H9 (cell line): ENCODE results near the gene AMH. TPM values are rescaled to one million over a fixed set of nuclear protein-coding genes. Genes with fewer than 3 reads are reported as not detected.

Source experiments
- DNase-seq: peaks from one replicate; pipeline ENCODE4 v3.0.0-alpha.2; 2017
- H2AFZ ChIP-seq: one replicate; pipeline ENCODE4 v1.6.1; 2013; ENCODE audit warnings: mild to moderate bottlenecking, low read length, control low read depth, moderate library complexity
- H2AK5ac ChIP-seq: 2 replicates; pipeline ENCODE4 v1.6.1; 2013; ENCODE audit warnings: low read length, control low read depth, mixed read lengths; ENCODE audit not compliant: insufficient read length
- H2BK120ac ChIP-seq: one replicate; pipeline ENCODE4 v1.6.1; 2013; ENCODE audit warnings: low read depth, mild to moderate bottlenecking, low read length, control low read depth, inconsistent platforms; ENCODE audit not compliant: poor library complexity, severe bottlenecking
- H2BK12ac ChIP-seq: 2 replicates; pipeline ENCODE4 v1.6.1; 2013; ENCODE audit warnings: low read length, control low read depth, mixed read lengths, low read depth; ENCODE audit not compliant: insufficient read length
- H2BK15ac ChIP-seq: 2 replicates; pipeline ENCODE4 v1.6.1; 2013; ENCODE audit warnings: low read depth, low read length, control low read depth
- H2BK20ac ChIP-seq: one replicate; pipeline ENCODE4 v1.6.1; 2013; ENCODE audit warnings: low read depth, mild to moderate bottlenecking, low read length, control low read depth, inconsistent platforms; ENCODE audit not compliant: poor library complexity, severe bottlenecking
- H2BK5ac ChIP-seq: 2 replicates; pipeline ENCODE4 v1.6.1; 2013; ENCODE audit warnings: low read length, control low read depth, mixed read lengths; ENCODE audit not compliant: insufficient read length
- H3K14ac ChIP-seq: 2 replicates; pipeline ENCODE4 v1.6.1; 2013; ENCODE audit warnings: low read length, control low read depth; ENCODE audit not compliant: insufficient read depth
- H3K18ac ChIP-seq: 2 replicates; pipeline ENCODE4 v1.6.1; 2013; ENCODE audit warnings: low read depth, mild to moderate bottlenecking, mixed read lengths, low read length, control low read depth; ENCODE audit not compliant: insufficient read length
- H3K23ac ChIP-seq: 2 replicates; pipeline ENCODE4 v1.6.1; 2013; ENCODE audit warnings: low read length, control low read depth, mixed read lengths, low read depth; ENCODE audit not compliant: insufficient read length
- H3K23me2 ChIP-seq: 2 replicates; pipeline ENCODE4 v1.6.1; 2013; ENCODE audit warnings: low read depth, mild to moderate bottlenecking, mixed read lengths, low read length, control low read depth; ENCODE audit not compliant: insufficient read length, poor library complexity, severe bottlenecking
- H3K27ac ChIP-seq: 2 replicates; pipeline ENCODE4 v1.5.1; 2013; ENCODE audit warnings: low read length, control low read depth, mixed read lengths, low read depth; ENCODE audit not compliant: insufficient read length
- H3K27me3 ChIP-seq: 2 replicates; pipeline ENCODE4 v1.6.1; 2013; ENCODE audit warnings: low read length, control low read depth, inconsistent platforms; ENCODE audit not compliant: insufficient read depth
- H3K4ac ChIP-seq: 2 replicates; pipeline ENCODE4 v1.6.1; 2013; ENCODE audit warnings: low read depth, mild to moderate bottlenecking, control low read depth, inconsistent platforms, low read length, moderate library complexity
- H3K4me1 ChIP-seq: 2 replicates; pipeline ENCODE4 v1.6.1; 2013; ENCODE audit warnings: low read length, control low read depth, inconsistent platforms; ENCODE audit not compliant: insufficient read depth
- H3K4me2 ChIP-seq: 2 replicates; pipeline ENCODE4 v1.6.1; 2013; ENCODE audit warnings: low read length, control low read depth, mixed read lengths; ENCODE audit not compliant: insufficient read length, insufficient read depth
- H3K56ac ChIP-seq: 2 replicates; pipeline ENCODE4 v1.6.1; 2013; ENCODE audit warnings: low read depth, mild to moderate bottlenecking, mixed read lengths, low read length, control low read depth; ENCODE audit not compliant: insufficient read length
- H3K79me1 ChIP-seq: 2 replicates; pipeline ENCODE4 v1.6.1; 2013; ENCODE audit warnings: low read depth, mild to moderate bottlenecking, moderate library complexity, low read length, control low read depth, inconsistent platforms; ENCODE audit not compliant: insufficient read depth, poor library complexity, severe bottlenecking
- H3K79me2 ChIP-seq: 2 replicates; pipeline ENCODE4 v1.6.1; 2013; ENCODE audit warnings: low read length, control low read depth, inconsistent platforms; ENCODE audit not compliant: insufficient read depth
- H3K9ac ChIP-seq: 2 replicates; pipeline ENCODE4 v1.6.1; 2013; ENCODE audit warnings: low read length, control low read depth, mixed read lengths; ENCODE audit not compliant: insufficient read length; ENCODE audit errors: extremely low read depth
- H3K9me3 ChIP-seq: one replicate; pipeline ENCODE4 v1.6.1; 2013; ENCODE audit warnings: low read depth, low read length, inconsistent platforms; ENCODE audit not compliant: control insufficient read depth
- H3T11ph ChIP-seq: one replicate; pipeline ENCODE4 v1.6.1; 2013; ENCODE audit warnings: mild to moderate bottlenecking, low read length, control low read depth, inconsistent platforms
- H4K20me1 ChIP-seq: one replicate; pipeline ENCODE4 v1.6.1; 2013; ENCODE audit not compliant: control insufficient read depth, insufficient read length, insufficient read depth
- H4K5ac ChIP-seq: 2 replicates; pipeline ENCODE4 v1.6.1; 2013; ENCODE audit warnings: low read depth, mild to moderate bottlenecking, mixed read lengths, low read length, control low read depth; ENCODE audit not compliant: insufficient read length
- H4K8ac ChIP-seq: replicated peaks from 2 replicates; pipeline ENCODE4 v1.6.1; 2013; ENCODE audit warnings: low read length, control low read depth, mixed read lengths, low read depth; ENCODE audit not compliant: insufficient read length
- H4K91ac ChIP-seq: 2 replicates; pipeline ENCODE4 v1.6.1; 2013; ENCODE audit warnings: low read depth, mild to moderate bottlenecking, moderate library complexity, mixed read lengths, low read length, control low read depth; ENCODE audit not compliant: insufficient read length
- H3K27ac Mint-ChIP-seq, 3 experiments: 2 replicates in 2 of 3; 3 replicates in 1 of 3; pipeline ENCODE4 v1.8.0; 2020 to 2021; ENCODE audit warnings: mixed read lengths in 3 of 3, mild to moderate bottlenecking in 1 of 3, moderate library complexity in 1 of 3
- H3K27me3 Mint-ChIP-seq: 2 replicates; pipeline ENCODE4 v1.8.0; 2021; ENCODE audit warnings: low read depth, mild to moderate bottlenecking, moderate library complexity, mixed read lengths
- H3K36me3 Mint-ChIP-seq, 3 experiments: 2 replicates in 2 of 3; 3 replicates in 1 of 3; pipeline ENCODE4 v1.8.0; 2020 to 2021; ENCODE audit warnings: low read depth in 3 of 3, mixed read lengths in 3 of 3; ENCODE audit not compliant: insufficient read depth in 1 of 3
- H3K4me1 Mint-ChIP-seq, 2 experiments: 2 replicates each; pipeline ENCODE4 v1.8.0; 2020; ENCODE audit warnings: mixed read lengths in 2 of 2
- H3K4me3 Mint-ChIP-seq, 2 experiments: 2 replicates in 1 of 2; 3 replicates in 1 of 2; pipeline ENCODE4 v1.8.0; 2020 to 2021; ENCODE audit warnings: mild to moderate bottlenecking in 2 of 2, mixed read lengths in 2 of 2, moderate library complexity in 1 of 2
- H3K9me3 Mint-ChIP-seq, 2 experiments: 2 replicates in 1 of 2; 3 replicates in 1 of 2; pipeline ENCODE4 v1.8.0; 2020; ENCODE audit warnings: mild to moderate bottlenecking in 2 of 2, mixed read lengths in 2 of 2, moderate library complexity in 1 of 2
- CTCF ChIP-seq: fragments of 200-600 bp; sonication (generic); conservative IDR thresholded peaks from 3 replicates; pipeline ENCODE4 v1.8.0; 2021; ENCODE audit warnings: antibody characterized with exemption, mild to moderate bottlenecking
- WGBS: extraction: QIAGEN DNeasy Blood & Tissue Kit; methylation state at CpG from one replicate; pipeline ENCODE4 v1.1.7; 2013; ENCODE audit warnings: missing lambda C conversion rate, low lambda C conversion rate, mixed read lengths; ENCODE audit not compliant: insufficient read length; ENCODE audit errors: extremely low coverage; 5-methylcytosine and 5-hydroxymethylcytosine counted together
- total RNA-seq: library from RNA; stranded (reverse); gene quantifications from 2 replicates; pipeline ENCODE4 v1.2.1, GENCODE V29; 2021

AMH gene
- total RNA-seq, 1 experiment from 2014 or later, result 70.7 TPM

GRCh38 chr19:2214251-2214650 lies 34.9 kb upstream of the AMH start:
- WGBS, result no CpG with 5 or more reads among the region's 17 CpGs
- TF ChIP-seq CTCF, result no peak
- H3K36me3 Mint-ChIP-seq, result peaks cover 32 to 71% (median 67%) of the 10 kb centered on the region in 3 experiments; a peak in 6 of 7 replicates

More at GRCh38 chr19:2214251-2214650, 34.9 kb upstream of the AMH start:
- Histone ChIP-seq H3K79me1 (no peaks in the 10 kb centered on the region), H4K91ac (no peak overlapping the region), H3K9me3 (no peaks in the 10 kb centered on the region), H2BK5ac (no peak overlapping the region), H3K9ac (no peak overlapping the region), H4K5ac (no peak overlapping the region), H2BK15ac (no peak overlapping the region), H2AFZ (no peak overlapping the region), H3K18ac (no peak overlapping the region), H3K4me1 (no peaks in the 10 kb centered on the region), H3K23ac (no peak overlapping the region), H3K4ac (no peak overlapping the region), H3K27me3 (no peaks in the 10 kb centered on the region), H2BK12ac (no peak overlapping the region), H2BK120ac (no peak overlapping the region), H4K8ac (no peak overlapping the region), H4K20me1 (no peaks in the 10 kb centered on the region), H2BK20ac (no peak overlapping the region), H3K79me2 (no peaks in the 10 kb centered on the region), H3K56ac (no peak overlapping the region), H2AK5ac (no peak overlapping the region), H3K27ac (no peak overlapping the region), H3K23me2 (no peaks in the 10 kb centered on the region), H3K4me2 (no peak overlapping the region), H3T11ph (no peak overlapping the region), H3K14ac (no peak overlapping the region)
- Mint-ChIP-seq H3K9me3 (no peaks in the 10 kb centered on the region), H3K27me3 (no peaks in the 10 kb centered on the region; the same call in 1 of the 2 replicates), H3K27ac (no peak overlapping the region), H3K4me1 (no peaks in the 10 kb centered on the region), H3K4me3 (no peak overlapping the region)
- DNase-seq, result no peak
